ENCODE data around the gene AMPD3. TPM values are rescaled to one million over a fixed set of nuclear protein-coding genes. Genes with fewer than 3 reads are reported as not detected.

The AMPD3 gene
- total RNA-seq, 3 donors from 2014 or later = 6.2 to 6.6 (median 6.4) TPM

GRCh38 chr11:10426475-10426874 lies 28.6 kb upstream of the AMPD3 start:
- no peaks in the 10 kb centered on the region for H3K36me3 ChIP-seq
- intact Hi-C loops (cut with DNase I; ENCODE audit: low total_unique reads) = no loop called here

GRCh38 chr11:10428453-10428852 lies 26.6 kb upstream of the AMPD3 start:
- DNase-seq (ENCODE audit: low spot score in 2 of 2) = no peak
- Histone ChIP-seq H3K36me3 (no peaks in the 10 kb centered on the region), H3K4me1 (no peaks in the 10 kb centered on the region), H3K9me3 (no peaks in the 10 kb centered on the region), H3K4me3 (no peak overlapping the region), H3K27ac (no peak overlapping the region), H3K27me3 (no peaks in the 10 kb centered on the region)
- intact Hi-C loops (cut with DNase I; ENCODE audit: low total_unique reads) = no loop called here
- TF ChIP-seq CTCF (IDR thresholded peaks at IDR 0.05) (no peak), POLR2A (IDR thresholded peaks at IDR 0.05) (no peak), POLR2AphosphoS5 (IDR thresholded peaks at IDR 0.05) (no peak)

More at GRCh38 chr11:10426475-10426874, 28.6 kb upstream of the AMPD3 start:
- TF ChIP-seq CTCF (IDR thresholded peaks at IDR 0.05) (no peak), POLR2A (IDR thresholded peaks at IDR 0.05) (no peak), POLR2AphosphoS5 (IDR thresholded peaks at IDR 0.05) (no peak)
- Histone ChIP-seq H3K27ac (no peak overlapping the region), H3K4me1 (no peaks in the 10 kb centered on the region), H3K27me3 (no peaks in the 10 kb centered on the region), H3K4me3 (no peak overlapping the region), H3K9me3 (peaks cover 0 to 4% of the 10 kb centered on the region in 2 donors)
- DNase-seq (ENCODE audit: low spot score in 2 of 2) = no peak

GRCh38 chr11:10429526-10429925 lies 25.5 kb upstream of the AMPD3 start:
- Histone ChIP-seq H3K36me3 (no peaks in the 10 kb centered on the region), H3K4me3 (no peak overlapping the region), H3K27ac (no peak overlapping the region), H3K27me3 (no peaks in the 10 kb centered on the region), H3K9me3 (no peaks in the 10 kb centered on the region), H3K4me1 (no peaks in the 10 kb centered on the region)
- no peak for DNase-seq (ENCODE audit: low spot score in 2 of 2)
- no peak for TF ChIP-seq POLR2A (IDR thresholded peaks at IDR 0.05)
- no peak for TF ChIP-seq CTCF (IDR thresholded peaks at IDR 0.05)
- TF ChIP-seq POLR2AphosphoS5 (IDR thresholded peaks at IDR 0.05) = no peak
- intact Hi-C loops (cut with DNase I; ENCODE audit: low total_unique reads) = no loop called here

- intact Hi-C loops (cut with DNase I; ENCODE audit: low total_unique reads) = no loop called here
- H3K4me1 ChIP-seq = no peaks in the 10 kb centered on the region
- H3K27ac ChIP-seq = no peak overlapping the region
- no peak overlapping the region for H3K4me3 ChIP-seq
- TF ChIP-seq POLR2A (IDR thresholded peaks at IDR 0.05) (no peak), CTCF (IDR thresholded peaks at IDR 0.05) (no peak), POLR2AphosphoS5 (IDR thresholded peaks at IDR 0.05) (no peak)
- H3K27me3 ChIP-seq = no peaks in the 10 kb centered on the region
- DNase-seq (ENCODE audit: low spot score in 2 of 2) = no peak
- no peaks in the 10 kb centered on the region for H3K9me3 ChIP-seq
- no peaks in the 10 kb centered on the region for H3K36me3 ChIP-seq
Measured at GRCh38 chr11:10432493-10432892, 22.6 kb upstream of the AMPD3 start.

- no peak for TF ChIP-seq POLR2A (IDR thresholded peaks at IDR 0.05)
- no peak for TF ChIP-seq POLR2AphosphoS5 (IDR thresholded peaks at IDR 0.05)
- no peak for TF ChIP-seq CTCF (IDR thresholded peaks at IDR 0.05)
- no peak overlapping the region for H3K27ac ChIP-seq
- no peaks in the 10 kb centered on the region for H3K4me1 ChIP-seq
- intact Hi-C loops (cut with DNase I; ENCODE audit: low total_unique reads) = no loop called here
- no peaks in the 10 kb centered on the region for H3K9me3 ChIP-seq
- no peaks in the 10 kb centered on the region for H3K27me3 ChIP-seq
- no peaks in the 10 kb centered on the region for H3K36me3 ChIP-seq
- DNase-seq (ENCODE audit: low spot score in 2 of 2) = no peak
- no peak overlapping the region for H3K4me3 ChIP-seq
Measured at GRCh38 chr11:10432971-10433370, 22.1 kb upstream of the AMPD3 start.
